Mammary epithelial cell (primary cell): ENCODE measurements around the gene ADARB1.

Source experiments
- CTCF ChIP-seq, 2 donors: IDR thresholded peaks in 1 of 2; conservative IDR thresholded peaks in 1 of 2; 2 replicates each; pipeline ENCODE4 v1.5.1; 2011 to 2012; ENCODE audit warnings: inconsistent platforms in 2 of 2, low read length in 2 of 2, mild to moderate bottlenecking in 2 of 2, control low read depth in 1 of 2, low read depth in 1 of 2; ENCODE audit not compliant: insufficient read depth in 1 of 2; ENCODE audit errors: extremely low read depth in 1 of 2
- EZH2 ChIP-seq: IDR thresholded peaks from 2 replicates; pipeline ENCODE4 v1.6.1; 2012; ENCODE audit warnings: low read length, inconsistent platforms, borderline replicate concordance

- TF ChIP-seq CTCF (conservative IDR thresholded peaks at IDR 0.05 in 1 of 2, IDR thresholded peaks at IDR 0.05 in 1 of 2; ENCODE audit: extremely low read depth in 1 of 2, insufficient read depth in 1 of 2, low read depth in 1 of 2, low read length in 2 of 2) (no peak), EZH2 (no peak)
These were observed 40.1 kb downstream of the ADARB1 start for GRCh38 chr21:45114475-45114874.
